H9 (cell line): Measurements from ENCODE around the gene PLCD3. TPM values are rescaled to one million over a fixed set of nuclear protein-coding genes. Genes with fewer than 3 reads are reported as not detected.

Source experiments
- DNase-seq: peaks from one replicate; pipeline ENCODE4 v3.0.0-alpha.2; 2017
- H2AFZ ChIP-seq: one replicate; pipeline ENCODE4 v1.6.1; 2013; ENCODE audit warnings: mild to moderate bottlenecking, low read length, control low read depth, moderate library complexity
- H2AK5ac ChIP-seq: 2 replicates; pipeline ENCODE4 v1.6.1; 2013; ENCODE audit warnings: low read length, control low read depth, mixed read lengths; ENCODE audit not compliant: insufficient read length
- H2BK120ac ChIP-seq: one replicate; pipeline ENCODE4 v1.6.1; 2013; ENCODE audit warnings: low read depth, mild to moderate bottlenecking, low read length, control low read depth, inconsistent platforms; ENCODE audit not compliant: poor library complexity, severe bottlenecking
- H2BK12ac ChIP-seq: 2 replicates; pipeline ENCODE4 v1.6.1; 2013; ENCODE audit warnings: low read length, control low read depth, mixed read lengths, low read depth; ENCODE audit not compliant: insufficient read length
- H2BK15ac ChIP-seq: 2 replicates; pipeline ENCODE4 v1.6.1; 2013; ENCODE audit warnings: low read depth, low read length, control low read depth
- H2BK20ac ChIP-seq: one replicate; pipeline ENCODE4 v1.6.1; 2013; ENCODE audit warnings: low read depth, mild to moderate bottlenecking, low read length, control low read depth, inconsistent platforms; ENCODE audit not compliant: poor library complexity, severe bottlenecking
- H2BK5ac ChIP-seq: 2 replicates; pipeline ENCODE4 v1.6.1; 2013; ENCODE audit warnings: low read length, control low read depth, mixed read lengths; ENCODE audit not compliant: insufficient read length
- H3K14ac ChIP-seq: 2 replicates; pipeline ENCODE4 v1.6.1; 2013; ENCODE audit warnings: low read length, control low read depth; ENCODE audit not compliant: insufficient read depth
- H3K18ac ChIP-seq: 2 replicates; pipeline ENCODE4 v1.6.1; 2013; ENCODE audit warnings: low read depth, mild to moderate bottlenecking, mixed read lengths, low read length, control low read depth; ENCODE audit not compliant: insufficient read length
- H3K23ac ChIP-seq: 2 replicates; pipeline ENCODE4 v1.6.1; 2013; ENCODE audit warnings: low read length, control low read depth, mixed read lengths, low read depth; ENCODE audit not compliant: insufficient read length
- H3K23me2 ChIP-seq: 2 replicates; pipeline ENCODE4 v1.6.1; 2013; ENCODE audit warnings: low read depth, mild to moderate bottlenecking, mixed read lengths, low read length, control low read depth; ENCODE audit not compliant: insufficient read length, poor library complexity, severe bottlenecking
- H3K27ac ChIP-seq: 2 replicates; pipeline ENCODE4 v1.5.1; 2013; ENCODE audit warnings: low read length, control low read depth, mixed read lengths, low read depth; ENCODE audit not compliant: insufficient read length
- H3K27me3 ChIP-seq: 2 replicates; pipeline ENCODE4 v1.6.1; 2013; ENCODE audit warnings: low read length, control low read depth, inconsistent platforms; ENCODE audit not compliant: insufficient read depth
- H3K4ac ChIP-seq: 2 replicates; pipeline ENCODE4 v1.6.1; 2013; ENCODE audit warnings: low read depth, mild to moderate bottlenecking, control low read depth, inconsistent platforms, low read length, moderate library complexity
- H3K4me1 ChIP-seq: 2 replicates; pipeline ENCODE4 v1.6.1; 2013; ENCODE audit warnings: low read length, control low read depth, inconsistent platforms; ENCODE audit not compliant: insufficient read depth
- H3K4me2 ChIP-seq: 2 replicates; pipeline ENCODE4 v1.6.1; 2013; ENCODE audit warnings: low read length, control low read depth, mixed read lengths; ENCODE audit not compliant: insufficient read length, insufficient read depth
- H3K56ac ChIP-seq: 2 replicates; pipeline ENCODE4 v1.6.1; 2013; ENCODE audit warnings: low read depth, mild to moderate bottlenecking, mixed read lengths, low read length, control low read depth; ENCODE audit not compliant: insufficient read length
- H3K79me1 ChIP-seq: 2 replicates; pipeline ENCODE4 v1.6.1; 2013; ENCODE audit warnings: low read depth, mild to moderate bottlenecking, moderate library complexity, low read length, control low read depth, inconsistent platforms; ENCODE audit not compliant: insufficient read depth, poor library complexity, severe bottlenecking
- H3K79me2 ChIP-seq: 2 replicates; pipeline ENCODE4 v1.6.1; 2013; ENCODE audit warnings: low read length, control low read depth, inconsistent platforms; ENCODE audit not compliant: insufficient read depth
- H3K9ac ChIP-seq: 2 replicates; pipeline ENCODE4 v1.6.1; 2013; ENCODE audit warnings: low read length, control low read depth, mixed read lengths; ENCODE audit not compliant: insufficient read length; ENCODE audit errors: extremely low read depth
- H3K9me3 ChIP-seq: one replicate; pipeline ENCODE4 v1.6.1; 2013; ENCODE audit warnings: low read depth, low read length, inconsistent platforms; ENCODE audit not compliant: control insufficient read depth
- H3T11ph ChIP-seq: one replicate; pipeline ENCODE4 v1.6.1; 2013; ENCODE audit warnings: mild to moderate bottlenecking, low read length, control low read depth, inconsistent platforms
- H4K20me1 ChIP-seq: one replicate; pipeline ENCODE4 v1.6.1; 2013; ENCODE audit not compliant: control insufficient read depth, insufficient read length, insufficient read depth
- H4K5ac ChIP-seq: 2 replicates; pipeline ENCODE4 v1.6.1; 2013; ENCODE audit warnings: low read depth, mild to moderate bottlenecking, mixed read lengths, low read length, control low read depth; ENCODE audit not compliant: insufficient read length
- H4K8ac ChIP-seq: replicated peaks from 2 replicates; pipeline ENCODE4 v1.6.1; 2013; ENCODE audit warnings: low read length, control low read depth, mixed read lengths, low read depth; ENCODE audit not compliant: insufficient read length
- H4K91ac ChIP-seq: 2 replicates; pipeline ENCODE4 v1.6.1; 2013; ENCODE audit warnings: low read depth, mild to moderate bottlenecking, moderate library complexity, mixed read lengths, low read length, control low read depth; ENCODE audit not compliant: insufficient read length
- H3K27ac Mint-ChIP-seq, 3 experiments: 2 replicates in 2 of 3; 3 replicates in 1 of 3; pipeline ENCODE4 v1.8.0; 2020 to 2021; ENCODE audit warnings: mixed read lengths in 3 of 3, mild to moderate bottlenecking in 1 of 3, moderate library complexity in 1 of 3
- H3K27me3 Mint-ChIP-seq: 2 replicates; pipeline ENCODE4 v1.8.0; 2021; ENCODE audit warnings: low read depth, mild to moderate bottlenecking, moderate library complexity, mixed read lengths
- H3K36me3 Mint-ChIP-seq, 3 experiments: 2 replicates in 2 of 3; 3 replicates in 1 of 3; pipeline ENCODE4 v1.8.0; 2020 to 2021; ENCODE audit warnings: low read depth in 3 of 3, mixed read lengths in 3 of 3; ENCODE audit not compliant: insufficient read depth in 1 of 3
- H3K4me1 Mint-ChIP-seq, 2 experiments: 2 replicates each; pipeline ENCODE4 v1.8.0; 2020; ENCODE audit warnings: mixed read lengths in 2 of 2
- H3K4me3 Mint-ChIP-seq, 2 experiments: 2 replicates in 1 of 2; 3 replicates in 1 of 2; pipeline ENCODE4 v1.8.0; 2020 to 2021; ENCODE audit warnings: mild to moderate bottlenecking in 2 of 2, mixed read lengths in 2 of 2, moderate library complexity in 1 of 2
- H3K9me3 Mint-ChIP-seq, 2 experiments: 2 replicates in 1 of 2; 3 replicates in 1 of 2; pipeline ENCODE4 v1.8.0; 2020; ENCODE audit warnings: mild to moderate bottlenecking in 2 of 2, mixed read lengths in 2 of 2, moderate library complexity in 1 of 2
- WGBS: extraction: QIAGEN DNeasy Blood & Tissue Kit; methylation state at CpG from one replicate; pipeline ENCODE4 v1.1.7; 2013; ENCODE audit warnings: missing lambda C conversion rate, low lambda C conversion rate, mixed read lengths; ENCODE audit not compliant: insufficient read length; ENCODE audit errors: extremely low coverage; 5-methylcytosine and 5-hydroxymethylcytosine counted together
- total RNA-seq: library from RNA; stranded (reverse); gene quantifications from 2 replicates; pipeline ENCODE4 v1.2.1, GENCODE V29; 2021
- TF ChIP-seq, protein P1 (sequence below): fragments of 200-600 bp; sonication (generic); conservative IDR thresholded peaks from 3 replicates; pipeline ENCODE4 v1.8.0; 2021; ENCODE audit warnings: antibody characterized with exemption, mild to moderate bottlenecking

The PLCD3 gene
- total RNA-seq, 1 experiment from 2014 or later: 41.6 TPM

- peaks cover 11 to 12% of the 10 kb centered on the region in 2 experiments for H3K4me1 Mint-ChIP-seq
- Histone ChIP-seq H2BK5ac (no peak overlapping the region), H2BK15ac (no peak overlapping the region), H4K5ac (no peak overlapping the region), H3K79me2 (no peaks in the 10 kb centered on the region), H2BK12ac (no peak overlapping the region), H3K9me3 (no peaks in the 10 kb centered on the region), H3K27ac (no peak overlapping the region), H4K91ac (no peak overlapping the region), H3K9ac (no peak overlapping the region), H4K20me1 (no peaks in the 10 kb centered on the region), H3K14ac (no peak overlapping the region), H4K8ac (no peak overlapping the region), H3K27me3 (no peaks in the 10 kb centered on the region), H3K23ac (no peak overlapping the region), H3T11ph (no peak overlapping the region), H3K4me1 (peaks cover 2% of the 10 kb centered on the region; the same call in 1 of the 2 replicates), H3K79me1 (no peaks in the 10 kb centered on the region), H3K4me2 (no peak overlapping the region), H3K23me2 (no peaks in the 10 kb centered on the region), H2BK20ac (no peak overlapping the region), H2AK5ac (no peak overlapping the region), H3K18ac (no peak overlapping the region), H2AFZ (no peak overlapping the region), H2BK120ac (no peak overlapping the region), H3K4ac (no peak overlapping the region), H3K56ac (no peak overlapping the region)
- H3K9me3 Mint-ChIP-seq: no peaks in the 10 kb centered on the region
- 0 out of 7 replicates have a peak overlapping the region, but pooled peaks of 1 of the 3 experiments have one; percentile 50 for H3K27ac Mint-ChIP-seq
- peaks cover 39 to 89% (median 70%) of the 10 kb centered on the region in 3 experiments for H3K36me3 Mint-ChIP-seq
- no CpG with 5 or more reads among the region's 3 CpGs for WGBS
- no peak overlapping the region for H3K4me3 Mint-ChIP-seq
- TF ChIP-seq, protein P1, sequence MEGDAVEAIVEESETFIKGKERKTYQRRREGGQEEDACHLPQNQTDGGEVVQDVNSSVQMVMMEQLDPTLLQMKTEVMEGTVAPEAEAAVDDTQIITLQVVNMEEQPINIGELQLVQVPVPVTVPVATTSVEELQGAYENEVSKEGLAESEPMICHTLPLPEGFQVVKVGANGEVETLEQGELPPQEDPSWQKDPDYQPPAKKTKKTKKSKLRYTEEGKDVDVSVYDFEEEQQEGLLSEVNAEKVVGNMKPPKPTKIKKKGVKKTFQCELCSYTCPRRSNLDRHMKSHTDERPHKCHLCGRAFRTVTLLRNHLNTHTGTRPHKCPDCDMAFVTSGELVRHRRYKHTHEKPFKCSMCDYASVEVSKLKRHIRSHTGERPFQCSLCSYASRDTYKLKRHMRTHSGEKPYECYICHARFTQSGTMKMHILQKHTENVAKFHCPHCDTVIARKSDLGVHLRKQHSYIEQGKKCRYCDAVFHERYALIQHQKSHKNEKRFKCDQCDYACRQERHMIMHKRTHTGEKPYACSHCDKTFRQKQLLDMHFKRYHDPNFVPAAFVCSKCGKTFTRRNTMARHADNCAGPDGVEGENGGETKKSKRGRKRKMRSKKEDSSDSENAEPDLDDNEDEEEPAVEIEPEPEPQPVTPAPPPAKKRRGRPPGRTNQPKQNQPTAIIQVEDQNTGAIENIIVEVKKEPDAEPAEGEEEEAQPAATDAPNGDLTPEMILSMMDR: no peak
- no peak for DNase-seq
- H3K27me3 Mint-ChIP-seq: no peaks in the 10 kb centered on the region
These were observed 43.6 kb downstream of the PLCD3 start for GRCh38 chr17:45088741-45089140.
